A673 (cell line): ENCODE results near the gene ERC1.

Source experiments
- CTCF ChIP-seq: fragments of 300-800, 200-600 bp; sonication (generic); conservative IDR thresholded peaks from 2 replicates; pipeline ENCODE4 v1.5.1; 2017; ENCODE audit warnings: low read depth, mild to moderate bottlenecking, antibody characterized with exemption, low read length, moderate library complexity, mixed read lengths
- EZH2 ChIP-seq: fragments of 200-600 bp; sonication (generic); IDR thresholded peaks from 2 replicates; pipeline ENCODE4 v1.6.1; 2017; ENCODE audit warnings: borderline replicate concordance, low read depth, mild to moderate bottlenecking, mixed read lengths, antibody characterized with exemption, low read length; ENCODE audit not compliant: poor library complexity, severe bottlenecking

GRCh38 chr12:1419849-1420371 is 428.9 kb downstream of the ERC1 start:
- no peak for TF ChIP-seq EZH2
- TF ChIP-seq CTCF = no peak
